Measurements from ENCODE around the gene TNFRSF13B.
"Not testable (repeated sequence)": the region's sequence is repeated elsewhere in the genome, so short reads cannot be mapped to it uniquely, and the experiment has no call there.

The TNFRSF13B gene

DNA sequence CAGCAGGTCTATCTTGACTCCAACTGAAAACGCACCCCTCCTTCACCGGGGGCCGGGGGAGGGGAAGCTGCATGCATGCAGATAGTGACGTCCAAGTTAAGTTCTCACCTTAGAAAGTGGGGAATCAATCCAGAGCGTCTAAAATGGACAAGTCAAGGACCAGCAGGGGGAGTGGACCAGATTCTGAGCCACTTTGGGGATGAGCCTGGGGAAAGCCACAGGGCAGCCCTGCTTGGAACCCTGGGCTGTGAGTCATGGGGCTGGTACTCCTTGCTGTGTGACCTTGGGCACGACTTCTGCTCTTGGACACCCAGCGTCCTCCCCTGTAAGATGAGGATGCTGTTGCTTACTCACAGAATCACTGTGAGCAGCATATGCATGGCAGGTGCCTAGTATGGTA is 9.1 kb downstream of the TNFRSF13B start:
- DNase-seq, result no peak

GRCh38 chr17:16961792-16962191 is 10.1 kb downstream of the TNFRSF13B start:
- DNase-seq, result no peak

DNA sequence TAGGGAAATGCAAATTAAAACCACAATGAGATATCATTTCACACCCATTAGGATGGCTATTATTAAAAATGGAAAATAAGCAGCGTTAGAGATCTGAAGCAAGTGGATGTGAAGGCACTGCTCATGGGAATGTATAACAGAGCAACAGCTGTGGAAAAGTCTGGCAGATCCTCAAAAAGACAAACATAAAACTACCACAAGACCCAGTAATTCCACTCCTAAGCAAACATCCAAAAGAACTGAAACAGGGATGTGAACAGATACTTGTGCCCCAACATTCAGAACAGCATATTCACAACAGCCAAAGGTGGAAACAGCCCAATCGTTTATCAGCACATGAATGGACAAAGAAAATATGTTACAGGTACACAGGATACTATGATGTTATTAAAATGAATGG is 10.9 kb downstream of the TNFRSF13B start:
- not testable (repeated sequence) for DNase-seq

GRCh38 chr17:16955011-16955410 is 16.9 kb downstream of the TNFRSF13B start:
- peak in 2 of 56 donors; percentile 16 to 27 for DNase-seq

DNA sequence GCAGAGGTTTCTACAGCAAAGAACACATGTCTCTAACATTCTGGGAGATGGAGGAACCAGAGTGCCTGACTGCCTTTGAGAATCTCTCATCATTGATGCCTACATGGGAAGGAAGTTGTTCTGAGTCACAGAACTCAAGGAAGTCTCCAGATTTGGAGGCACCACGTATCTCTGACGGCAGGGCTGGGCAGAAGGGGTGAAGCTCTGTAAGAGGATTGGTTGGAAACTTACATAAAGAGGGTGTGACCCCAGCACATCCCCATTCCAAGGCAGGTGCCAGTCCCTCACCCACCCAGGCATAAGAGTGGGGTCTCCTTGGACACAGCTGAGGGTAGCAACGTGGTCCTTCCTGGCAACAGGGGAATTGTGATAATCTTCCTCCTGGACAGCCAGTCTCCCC is 17.4 kb downstream of the TNFRSF13B start:
- no peak for DNase-seq

DNA sequence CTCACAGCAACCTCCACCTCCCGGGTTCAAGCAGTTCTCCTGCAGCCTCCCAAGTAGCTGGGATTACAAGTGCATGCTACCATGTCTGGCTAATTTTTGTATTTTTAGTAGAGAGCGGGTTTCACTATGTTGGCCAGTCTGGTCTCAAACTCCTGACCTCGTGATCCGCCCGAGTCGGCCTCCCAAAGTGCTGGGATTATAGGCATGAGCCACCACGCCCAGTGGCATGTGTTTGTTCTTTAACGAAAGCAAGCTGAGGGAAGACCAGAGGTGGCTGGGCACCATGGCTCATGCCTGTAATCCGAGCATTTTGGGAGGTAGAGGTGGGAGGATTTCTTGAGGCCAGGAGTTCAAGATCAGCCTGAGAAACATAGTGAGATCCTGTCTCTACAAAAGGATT is 18.1 kb downstream of the TNFRSF13B start:
- DNase-seq, result no peak

DNA sequence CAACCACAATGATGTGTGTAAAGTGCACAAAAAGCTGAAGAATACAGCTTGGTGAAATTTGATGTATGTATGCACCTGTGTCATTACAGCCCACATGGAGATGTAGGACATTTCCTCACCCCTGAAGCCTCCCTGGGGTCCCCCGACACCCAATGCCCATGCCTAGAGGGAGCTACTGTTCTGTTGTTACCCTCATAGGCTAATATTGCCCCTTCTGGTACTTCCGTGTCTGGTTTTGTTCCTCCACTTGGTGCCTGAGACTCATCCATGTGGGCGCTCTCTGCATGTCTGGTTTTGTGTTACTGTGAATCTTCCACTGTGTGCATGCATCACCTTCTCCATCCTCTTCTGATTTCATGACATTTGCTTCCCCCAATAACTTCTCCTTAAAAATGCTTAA is 18.6 kb downstream of the TNFRSF13B start:
- DNase-seq, result no peak

GRCh38 chr17:16952401-16952800 is 19.5 kb downstream of the TNFRSF13B start:
- DNase-seq, result no peak

DNA sequence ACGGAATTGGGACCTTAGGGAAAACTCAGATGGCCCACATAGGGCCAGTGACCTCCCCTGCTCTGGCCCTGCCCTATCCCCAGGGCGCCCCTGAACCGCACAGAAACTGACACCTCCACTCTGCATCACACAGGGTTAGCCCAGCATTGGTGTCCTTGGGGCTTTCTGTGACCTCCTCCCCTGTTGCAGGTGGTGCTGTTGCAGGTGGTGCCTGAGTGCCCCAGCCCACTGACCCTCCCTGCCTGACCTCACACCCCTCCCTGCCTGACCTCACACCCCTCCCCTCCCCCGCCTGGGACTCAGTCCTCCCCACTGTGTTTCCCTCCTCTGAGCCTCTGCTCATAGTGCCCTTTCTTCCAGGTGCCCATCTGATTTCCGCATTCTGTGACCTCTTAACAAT is 21.4 kb downstream of the TNFRSF13B start:
- no peak for DNase-seq

GRCh38 chr17:16948587-16949376 is 23.1 kb downstream of the TNFRSF13B start:
- DNase-seq, result no peak

DNA sequence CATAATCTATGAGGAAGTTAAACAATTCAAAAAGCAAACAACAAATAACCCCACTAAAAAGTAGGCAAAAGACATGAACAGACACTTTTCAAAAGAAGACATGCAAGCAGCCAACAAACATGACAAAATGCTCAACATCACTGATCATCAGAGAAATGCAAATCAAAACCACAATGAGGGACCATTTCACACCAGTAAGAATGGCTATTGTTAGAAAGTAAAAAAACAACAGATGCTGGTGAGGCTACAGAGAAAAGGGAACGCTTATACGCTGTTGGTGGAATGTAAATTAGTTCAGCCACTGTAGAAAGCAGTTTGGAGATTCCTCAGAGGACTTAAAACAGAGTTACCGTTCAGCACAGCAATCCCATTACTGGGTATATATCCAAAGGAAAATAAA is 24.4 kb downstream of the TNFRSF13B start:
- DNase-seq, result peak in 1 of 56 donors; percentile 47

- DNase-seq, result no peak
Measured at GRCh38 chr17:16945663-16946218, 26.2 kb downstream of the TNFRSF13B start.

DNA sequence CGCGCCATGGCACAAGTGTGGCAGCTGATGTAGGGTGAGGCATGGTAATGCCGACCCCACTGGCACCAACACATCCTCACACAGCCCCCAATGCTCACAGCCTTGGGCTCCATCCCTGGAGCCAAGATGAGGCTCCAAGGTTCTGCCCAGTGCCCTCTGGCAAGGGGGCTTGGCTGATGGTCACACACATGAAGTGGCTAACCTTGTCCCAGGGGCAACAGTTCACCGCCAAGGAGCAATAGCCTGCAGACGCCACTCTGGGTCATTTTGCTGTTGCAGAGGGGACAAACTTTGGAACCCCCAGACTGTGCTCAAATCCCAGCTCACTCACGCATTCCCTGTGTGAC is 26.8 kb downstream of the TNFRSF13B start:
- DNase-seq, result no peak

DNA sequence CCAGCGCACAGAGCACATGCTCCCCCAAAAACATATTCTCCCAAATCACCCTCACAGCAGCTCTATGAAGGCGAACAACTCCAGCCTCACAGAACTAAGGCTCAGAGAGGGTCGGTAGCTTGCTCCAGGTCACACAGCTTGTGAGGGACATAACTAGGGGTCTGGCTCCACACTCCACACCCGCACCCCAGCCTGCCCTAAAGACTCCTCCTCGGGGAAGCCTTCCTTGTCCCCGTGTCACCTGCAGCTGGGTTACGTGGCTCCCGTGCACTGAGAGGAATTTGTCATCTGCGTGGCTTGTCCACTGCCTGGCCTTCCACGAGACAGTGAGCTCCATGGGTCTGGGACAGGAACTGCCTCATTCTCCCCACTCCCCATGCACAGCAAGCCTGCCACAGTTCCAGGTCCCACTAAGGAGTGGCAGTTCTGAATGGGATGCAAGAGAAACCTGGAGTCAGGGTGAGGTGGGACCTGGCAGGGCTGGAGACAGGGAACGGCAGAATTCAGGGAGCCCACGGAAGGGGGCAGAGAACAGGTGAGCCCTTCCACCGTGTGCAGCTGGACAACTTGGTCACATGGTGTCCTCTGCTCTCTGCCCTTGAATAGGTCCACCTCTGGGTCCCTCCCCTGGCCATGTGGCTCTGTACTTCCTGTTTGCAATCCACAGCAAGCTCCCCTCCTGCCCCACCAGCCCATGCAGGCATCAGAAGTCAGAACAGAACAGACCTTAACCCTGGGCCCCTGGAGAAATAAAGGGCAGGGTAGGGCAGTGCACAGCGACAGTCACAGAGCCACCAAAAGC is 27.4 kb downstream of the TNFRSF13B start:
- DNase-seq, result no peak

- DNase-seq, result no peak
Measured at GRCh38 chr17:16943541-16944333, 28.2 kb downstream of the TNFRSF13B start.

GRCh38 chr17:16943032-16943352 is 28.9 kb downstream of the TNFRSF13B start:
- DNase-seq, result no peak

DNA sequence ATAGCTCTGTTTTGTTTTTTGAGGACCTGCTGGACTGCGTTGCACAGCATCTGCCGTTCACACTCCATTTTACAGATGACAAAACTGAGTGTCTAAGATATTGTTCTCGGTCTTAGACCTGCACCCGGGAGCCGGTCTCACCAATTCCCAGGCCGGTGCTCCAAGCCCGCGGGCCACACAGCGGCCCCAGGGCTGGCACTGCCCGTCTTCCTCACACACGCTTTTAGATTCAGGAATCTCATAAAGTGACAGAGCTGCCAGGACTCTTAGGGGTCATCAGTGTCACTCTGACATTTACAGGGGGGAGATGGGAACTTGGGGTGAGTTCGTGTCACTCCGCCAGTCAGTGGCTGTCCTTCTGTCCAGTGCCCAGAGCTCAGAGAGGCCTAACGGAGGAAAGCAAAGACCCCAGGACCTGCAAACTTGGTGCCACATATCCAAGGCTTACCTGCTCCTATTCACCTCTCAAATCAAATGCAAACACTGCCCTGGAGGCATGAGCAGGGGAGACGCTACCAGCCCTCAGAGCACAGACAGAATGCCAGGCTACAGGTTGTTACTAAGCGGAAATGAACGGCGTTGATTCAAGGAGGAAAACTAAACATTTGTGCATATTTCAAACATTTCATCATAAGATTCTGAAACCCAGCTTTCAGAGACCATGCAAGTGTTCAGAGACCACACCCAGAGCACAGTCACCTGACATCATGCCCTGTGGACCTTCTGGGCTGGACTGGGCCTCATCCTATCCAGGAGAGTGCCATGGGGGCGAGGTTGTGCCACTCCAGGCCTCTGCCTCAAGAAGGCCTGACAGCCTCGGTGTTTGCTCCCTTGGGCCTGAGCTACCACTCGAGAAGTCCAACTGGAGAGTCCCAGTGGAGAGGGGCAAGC is 29.5 kb downstream of the TNFRSF13B start:
- DNase-seq, result no peak

DNA sequence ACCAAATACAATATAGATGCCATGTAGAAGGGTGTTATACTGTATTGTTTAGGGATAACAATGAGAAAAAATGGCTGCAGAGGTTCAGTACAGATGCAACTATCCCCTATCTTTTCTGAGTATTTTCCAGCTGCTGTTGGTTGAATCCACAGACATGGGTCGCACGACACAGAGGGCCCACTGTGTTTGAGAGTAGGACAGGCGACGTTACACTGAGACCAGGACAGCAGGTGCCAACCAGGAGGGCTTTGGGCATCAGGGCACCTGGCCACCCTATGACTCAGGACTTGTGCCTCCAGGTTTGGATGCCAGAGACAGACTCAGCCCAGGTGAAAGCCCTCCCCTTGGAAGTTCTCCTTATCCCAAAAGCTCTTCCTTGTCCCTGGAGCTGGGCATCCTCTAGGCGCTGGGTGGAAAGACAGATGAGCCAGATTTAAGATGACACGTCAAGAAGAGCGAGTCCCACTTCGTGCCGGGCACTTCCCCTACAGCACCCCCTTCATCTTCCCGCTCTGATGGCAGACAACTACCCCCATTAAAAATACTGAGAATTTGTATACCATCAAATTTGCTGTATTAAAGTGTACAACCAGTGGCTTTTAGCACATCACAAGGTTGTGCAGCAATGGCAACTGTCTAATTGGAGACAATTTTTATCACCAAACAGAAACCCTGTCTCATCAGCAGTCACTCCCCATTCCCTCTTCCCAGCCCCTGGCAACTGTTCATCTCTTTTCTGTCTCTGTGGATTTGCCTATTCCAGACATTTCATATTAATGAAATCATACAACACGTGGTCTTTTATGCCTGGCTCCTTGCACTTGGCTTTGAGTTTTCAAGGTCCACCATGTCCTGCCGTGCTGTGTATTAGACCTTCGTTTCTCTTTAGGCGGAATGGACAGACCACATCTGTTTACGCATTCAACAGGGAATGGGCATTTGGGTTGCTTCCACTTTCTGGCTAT is 30.6 kb downstream of the TNFRSF13B start:
- DNase-seq, result no peak

GRCh38 chr17:16940116-16940881 is 31.6 kb downstream of the TNFRSF13B start:
- DNase-seq, result no peak
